Hepatocyte (in vitro differentiated cells): ENCODE data around the gene FAM200A. TPM values are rescaled to one million over a fixed set of nuclear protein-coding genes. Genes with fewer than 3 reads are reported as not detected.
"Not testable (repeated sequence)": the region's sequence is repeated elsewhere in the genome, so short reads cannot be mapped to it uniquely, and the experiment has no call there.

ENCODE experiments used
- DNase-seq: peaks from one replicate; pipeline ENCODE4 v3.0.0-alpha.2; 2016; ENCODE audit warnings: low spot score
- H2AFZ ChIP-seq: fragments of 200-600 bp; sonication (generic); 2 replicates; pipeline ENCODE4 v1.6.0; 2016; ENCODE audit warnings: antibody characterized with exemption, mild to moderate bottlenecking
- H3K27ac ChIP-seq: fragments of 200-600 bp; sonication (generic); 2 replicates; pipeline ENCODE4 v1.5.1; 2016; ENCODE audit warnings: mild to moderate bottlenecking
- H3K27me3 ChIP-seq: fragments of 200-600 bp; sonication (generic); 2 replicates; pipeline ENCODE4 v1.6.1; 2016
- H3K36me3 ChIP-seq: fragments of 200-600 bp; sonication (generic); replicated peaks from 2 replicates; pipeline ENCODE4 v1.5.1; 2016; ENCODE audit warnings: low read depth; ENCODE audit not compliant: insufficient read depth
- H3K4me1 ChIP-seq: fragments of 200-600 bp; sonication (generic); 2 replicates; pipeline ENCODE4 v1.5.1; 2016; ENCODE audit warnings: mild to moderate bottlenecking, moderate library complexity; ENCODE audit not compliant: insufficient read depth
- H3K4me2 ChIP-seq: fragments of 200-600 bp; sonication (generic); 2 replicates; pipeline ENCODE4 v1.6.0; 2016
- H3K4me3 ChIP-seq: fragments of 200-600 bp; sonication (generic); 2 replicates; pipeline ENCODE4 v1.5.1; 2016; ENCODE audit warnings: mild to moderate bottlenecking
- H3K79me2 ChIP-seq: fragments of 200-600 bp; sonication (generic); 2 replicates; pipeline ENCODE4 v1.6.0; 2017; ENCODE audit warnings: mild to moderate bottlenecking
- H3K9me2 ChIP-seq: fragments of 200-600 bp; sonication (generic); replicated peaks from 2 replicates; pipeline ENCODE4 v1.6.0; 2017; ENCODE audit warnings: mild to moderate bottlenecking; ENCODE audit not compliant: insufficient read depth
- H3K9me3 ChIP-seq: fragments of 200-600 bp; sonication (generic); 2 replicates; pipeline ENCODE4 v1.5.1; 2016; ENCODE audit warnings: low read depth, mild to moderate bottlenecking
- H4K20me1 ChIP-seq: fragments of 200-600 bp; sonication (generic); 2 replicates; pipeline ENCODE4 v1.6.0; 2016; ENCODE audit warnings: mild to moderate bottlenecking; ENCODE audit not compliant: insufficient read depth, poor library complexity, severe bottlenecking
- CTCF ChIP-seq: fragments of 200-600 bp; sonication (generic); IDR thresholded peaks from 2 replicates; pipeline ENCODE4 v1.5.1; 2016; ENCODE audit warnings: antibody characterized with exemption, mild to moderate bottlenecking; ENCODE audit not compliant: poor library complexity
- EZH2 ChIP-seq: fragments of 200-600 bp; sonication (generic); IDR thresholded peaks from 2 replicates; pipeline ENCODE4 v1.6.1; 2016; ENCODE audit warnings: antibody characterized with exemption, mild to moderate bottlenecking, borderline replicate concordance
- EZH2phosphoT487 ChIP-seq: fragments of 200-600 bp; sonication (generic); IDR thresholded peaks from one replicate; pipeline ENCODE4 v1.6.1; 2018; ENCODE audit warnings: antibody characterized with exemption, mild to moderate bottlenecking, low read depth, moderate library complexity; ENCODE audit not compliant: unreplicated experiment, severe bottlenecking
- WGBS: methylation state at CpG from one replicate; pipeline ENCODE4 v1.1.6; 2016; ENCODE audit warnings: low lambda C conversion rate; ENCODE audit errors: missing lambda C conversion rate; 5-methylcytosine and 5-hydroxymethylcytosine counted together
- polyA plus RNA-seq: library from polyadenylated mRNA; unstranded; fragments of >200 nt; fragmentation: Nextera tagmentation; extraction: Ambion mirVana; gene quantifications from 2 replicates; pipeline ENCODE4 v1.2.1, GENCODE V29; 2016
- total RNA-seq: library from RNA; depleted of rRNA; stranded (reverse); fragments of >200 nt; gene quantifications from 2 replicates; pipeline ENCODE4 v1.2.3, GENCODE V29; 2014

The FAM200A gene
- total and polyA plus RNA-seq, 2 experiments from 2014 or later, result 4.4 to 6.3 TPM

GRCh38 chr7:99505324-99505662, 46.6 kb downstream of the FAM200A start:
- TF ChIP-seq EZH2 (no peak), CTCF (no peak), EZH2phosphoT487 (no peak)
- H3K4me1 ChIP-seq, result peaks cover 9% of the 10 kb centered on the region
- H3K27me3 ChIP-seq, result no peaks in the 10 kb centered on the region
- peaks cover 58% of the 10 kb centered on the region for H3K79me2 ChIP-seq
- H3K9me2 ChIP-seq, result no peaks in the 10 kb centered on the region
- H3K36me3 ChIP-seq, result no peaks in the 10 kb centered on the region
- H4K20me1 ChIP-seq, result peaks cover 3% of the 10 kb centered on the region
- DNase-seq, result no peak
- peak overlapping the region; percentile 93 for H3K27ac ChIP-seq
- peak overlapping the region; percentile 31 for H2AFZ ChIP-seq
- no peaks in the 10 kb centered on the region for H3K9me3 ChIP-seq
- 3% methylated on average over 10 of the region's 11 CpGs for WGBS
- H3K4me3 ChIP-seq, result peak overlapping the region; percentile 84
- peak overlapping the region; percentile 88 for H3K4me2 ChIP-seq

DNA sequence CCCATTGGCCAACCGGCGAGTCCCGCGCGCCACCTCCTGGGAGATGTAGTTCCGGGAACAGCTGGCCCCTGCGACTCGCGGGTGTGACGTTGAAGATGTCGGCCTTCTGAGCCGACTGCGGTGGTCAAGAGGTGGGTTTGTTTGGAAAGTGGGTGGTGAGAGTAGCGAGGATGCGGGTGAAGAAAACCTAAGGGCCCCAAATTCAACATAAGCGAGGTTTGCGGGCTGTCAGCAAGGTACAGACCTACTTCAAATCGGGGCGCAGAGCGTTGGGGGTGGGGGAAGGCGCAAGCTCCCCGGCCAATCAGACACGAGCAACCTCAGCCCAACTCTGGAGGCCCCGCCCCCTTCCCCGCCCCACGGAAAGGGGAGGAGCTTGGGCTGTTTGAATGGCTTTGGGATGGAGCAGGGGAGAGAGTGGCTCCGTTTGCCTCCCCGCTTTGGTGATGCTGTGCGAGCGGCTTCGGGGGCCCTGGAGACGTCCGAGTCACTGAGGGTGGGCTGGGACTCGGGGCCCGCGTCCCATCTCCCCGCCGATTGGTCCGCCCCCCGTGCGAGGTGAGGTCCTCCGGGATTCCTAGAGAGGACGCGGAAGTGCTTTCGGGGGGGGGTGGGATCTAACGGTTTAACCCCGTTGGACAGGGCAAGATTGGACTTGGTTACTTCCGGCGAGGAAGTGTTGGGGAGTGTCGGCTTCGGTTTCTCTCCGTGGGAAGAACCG, 47.2 kb downstream of the FAM200A start, which contains the start of gene ZKSCAN5:
Gene ZKSCAN5 (plus strand): TSS at position 60 of the 721 bp plus-strand sequence. CDS start 1,383 bp downstream, outside the sequence.
- H3K4me1 ChIP-seq, result peaks cover 9% of the 10 kb centered on the region
- peak; percentile 98 for DNase-seq
- no peaks in the 10 kb centered on the region for H3K36me3 ChIP-seq
- H3K9me3 ChIP-seq, result no peaks in the 10 kb centered on the region
- peak within 1 kb of the TSS; percentile 88 for H3K4me2 ChIP-seq
- peaks cover 3% of the 10 kb centered on the region for H4K20me1 ChIP-seq
- peak within 1 kb of the TSS; percentile 70 for H2AFZ ChIP-seq
- peaks cover 52% of the 10 kb centered on the region for H3K79me2 ChIP-seq
- H3K9me2 ChIP-seq, result no peaks in the 10 kb centered on the region
- WGBS, result 2% methylated on average over 38 of the region's 53 CpGs
- peak within 1 kb of the TSS; percentile 84 for H3K4me3 ChIP-seq
- TF ChIP-seq EZH2 (no peak), EZH2phosphoT487 (no peak), CTCF (no peak)
- H3K27me3 ChIP-seq, result no peaks in the 10 kb centered on the region
- H3K27ac ChIP-seq, result peak within 1 kb of the TSS; percentile 93

GRCh38 chr7:99504281-99504602, 47.7 kb downstream of the FAM200A start:
- no peaks in the 10 kb centered on the region for H3K9me3 ChIP-seq
- TF ChIP-seq EZH2phosphoT487 (no peak), CTCF (no peak), EZH2 (no peak)
- H3K27me3 ChIP-seq, result no peaks in the 10 kb centered on the region
- peak overlapping the region; percentile 70 for H2AFZ ChIP-seq
- H3K4me3 ChIP-seq, result peak overlapping the region; percentile 84
- H3K9me2 ChIP-seq, result no peaks in the 10 kb centered on the region
- H3K4me1 ChIP-seq, result peaks cover 9% of the 10 kb centered on the region
- H4K20me1 ChIP-seq, result peaks cover 6% of the 10 kb centered on the region
- H3K36me3 ChIP-seq, result no peaks in the 10 kb centered on the region
- H3K4me2 ChIP-seq, result peak overlapping the region; percentile 88
- DNase-seq, result no peak
- H3K27ac ChIP-seq, result peak overlapping the region; percentile 93
- WGBS, result 15% methylated on average over 18 of the region's 19 CpGs
- H3K79me2 ChIP-seq, result peaks cover 51% of the 10 kb centered on the region

GRCh38 chr7:99501236-99501635, 50.7 kb downstream of the FAM200A start:
- Histone ChIP-seq H3K79me2 (peaks cover 52% of the 10 kb centered on the region), H4K20me1 (peaks cover 23% of the 10 kb centered on the region), H3K4me2 (peak overlapping the region; percentile 81), H3K4me1 (peaks cover 14% of the 10 kb centered on the region)
- not testable (repeated sequence) for DNase-seq, H3K36me3 ChIP-seq, H3K9me3 ChIP-seq, H2AFZ ChIP-seq, H3K9me2 ChIP-seq, H3K4me3 ChIP-seq, H3K27ac ChIP-seq, H3K27me3 ChIP-seq
- 96% methylated on average over 12 of the region's 12 CpGs for WGBS
